ENCODE measurements around the gene ACOT9. TPM values are rescaled to one million over a fixed set of nuclear protein-coding genes. Genes with fewer than 3 reads are reported as not detected.
"Not testable (repeated sequence)": the region's sequence is repeated elsewhere in the genome, so short reads cannot be mapped to it uniquely, and the experiment has no call there.

ACOT9 gene
- total RNA-seq, 1 donor from 2014 or later: 52.7 TPM

DNA sequence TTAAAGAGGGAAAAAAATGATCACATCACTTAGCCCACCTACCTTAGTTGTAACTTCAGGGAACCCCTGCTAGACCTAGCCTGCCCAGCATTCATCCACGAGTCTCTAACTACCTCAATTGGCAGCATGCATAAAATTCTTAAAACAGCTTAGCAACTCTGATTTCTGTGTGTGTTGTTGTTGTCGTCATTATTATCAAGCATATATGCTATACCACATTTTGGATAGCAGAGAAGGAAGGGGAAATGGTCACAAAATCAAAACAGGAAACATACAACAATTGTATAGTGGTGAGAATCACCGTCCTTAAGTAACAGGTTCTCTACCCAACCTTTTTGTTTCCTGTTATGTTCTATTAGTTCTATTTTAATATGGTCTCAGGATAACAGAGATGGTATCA is 2.7 kb upstream of the ACOT9 start:
- no peak overlapping the region for H3K27ac Mint-ChIP-seq
- H2AFZ ChIP-seq (replicated peaks): no peak overlapping the region
- DNase-seq (ENCODE audit: low spot score): no peak
- TF ChIP-seq, protein P1, sequence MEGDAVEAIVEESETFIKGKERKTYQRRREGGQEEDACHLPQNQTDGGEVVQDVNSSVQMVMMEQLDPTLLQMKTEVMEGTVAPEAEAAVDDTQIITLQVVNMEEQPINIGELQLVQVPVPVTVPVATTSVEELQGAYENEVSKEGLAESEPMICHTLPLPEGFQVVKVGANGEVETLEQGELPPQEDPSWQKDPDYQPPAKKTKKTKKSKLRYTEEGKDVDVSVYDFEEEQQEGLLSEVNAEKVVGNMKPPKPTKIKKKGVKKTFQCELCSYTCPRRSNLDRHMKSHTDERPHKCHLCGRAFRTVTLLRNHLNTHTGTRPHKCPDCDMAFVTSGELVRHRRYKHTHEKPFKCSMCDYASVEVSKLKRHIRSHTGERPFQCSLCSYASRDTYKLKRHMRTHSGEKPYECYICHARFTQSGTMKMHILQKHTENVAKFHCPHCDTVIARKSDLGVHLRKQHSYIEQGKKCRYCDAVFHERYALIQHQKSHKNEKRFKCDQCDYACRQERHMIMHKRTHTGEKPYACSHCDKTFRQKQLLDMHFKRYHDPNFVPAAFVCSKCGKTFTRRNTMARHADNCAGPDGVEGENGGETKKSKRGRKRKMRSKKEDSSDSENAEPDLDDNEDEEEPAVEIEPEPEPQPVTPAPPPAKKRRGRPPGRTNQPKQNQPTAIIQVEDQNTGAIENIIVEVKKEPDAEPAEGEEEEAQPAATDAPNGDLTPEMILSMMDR (IDR thresholded peaks at IDR 0.05): no peak
- TF ChIP-seq EZH2 (IDR thresholded peaks at IDR 0.05) (no peak), EZH2phosphoT487 (IDR thresholded peaks at IDR 0.05) (no peak)
- H3K4me3 ChIP-seq: no peak overlapping the region
- no peaks in the 10 kb centered on the region for H4K20me1 ChIP-seq (ENCODE audit: low read depth)
- H3K4me1 Mint-ChIP-seq: peaks cover 6% of the 10 kb centered on the region
- H3F3A ChIP-seq (ENCODE audit: low read depth): peaks cover 10% of the 10 kb centered on the region
- no peak overlapping the region for H3K9ac ChIP-seq
- peaks cover 20% of the 10 kb centered on the region for H3K79me2 ChIP-seq (ENCODE audit: low read depth)
- no peaks in the 10 kb centered on the region for H3K36me3 Mint-ChIP-seq
- H3K36me3 ChIP-seq: no peaks in the 10 kb centered on the region
- H3K27ac ChIP-seq: no peak overlapping the region
- H3K4me2 ChIP-seq: no peak overlapping the region
- no peaks in the 10 kb centered on the region for H3K9me3 Mint-ChIP-seq
- H3K27me3 Mint-ChIP-seq (ENCODE audit: insufficient read depth, low read depth): peaks cover 2% of the 10 kb centered on the region
- no peaks in the 10 kb centered on the region for H3K27me3 ChIP-seq
- no peaks in the 10 kb centered on the region for H3K9me3 ChIP-seq (ENCODE audit: low read depth)
- no peak overlapping the region for H3K4me3 Mint-ChIP-seq
- no peaks in the 10 kb centered on the region for H3K4me1 ChIP-seq

DNA sequence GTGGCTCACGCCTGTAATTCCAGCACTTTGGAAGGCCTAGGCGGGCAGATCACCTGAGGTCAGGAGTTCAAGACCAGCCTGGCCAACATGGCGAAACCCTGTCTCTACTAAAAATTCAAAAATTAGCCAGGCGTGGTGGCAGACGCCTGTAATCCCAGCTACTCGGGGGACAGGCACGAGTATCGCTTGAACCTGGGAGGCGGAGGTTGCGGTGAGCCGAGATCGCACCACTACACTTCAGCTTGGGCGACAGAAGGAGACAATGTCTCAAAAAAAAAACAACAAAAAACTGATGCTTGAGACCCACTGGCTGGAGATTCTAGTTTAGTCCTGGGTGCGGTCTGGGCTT is 521 bp upstream of the ACOT9 start:
- Mint-ChIP-seq H3K27ac (peak overlapping the region; percentile 37), H3K4me3 (peak overlapping the region; percentile 84)
- not testable (repeated sequence) for H3K27ac ChIP-seq; H3K27me3 ChIP-seq; H3K9me3 ChIP-seq (ENCODE audit: low read depth); H3K9ac ChIP-seq; H3K4me1 ChIP-seq; H3K4me1 Mint-ChIP-seq; H4K20me1 ChIP-seq (ENCODE audit: low read depth); H3K36me3 Mint-ChIP-seq; DNase-seq (ENCODE audit: low spot score); H3K9me3 Mint-ChIP-seq; H3K27me3 Mint-ChIP-seq (ENCODE audit: insufficient read depth, low read depth); H3K36me3 ChIP-seq
- H3K4me3 ChIP-seq: peak overlapping the region; percentile 55
- H3K79me2 ChIP-seq (ENCODE audit: low read depth): peaks cover 22% of the 10 kb centered on the region
- peak overlapping the region; percentile 79 for H3K4me2 ChIP-seq
- H2AFZ ChIP-seq (replicated peaks): peak overlapping the region; percentile 55
- peaks cover 10% of the 10 kb centered on the region for H3F3A ChIP-seq (ENCODE audit: low read depth)

DNA sequence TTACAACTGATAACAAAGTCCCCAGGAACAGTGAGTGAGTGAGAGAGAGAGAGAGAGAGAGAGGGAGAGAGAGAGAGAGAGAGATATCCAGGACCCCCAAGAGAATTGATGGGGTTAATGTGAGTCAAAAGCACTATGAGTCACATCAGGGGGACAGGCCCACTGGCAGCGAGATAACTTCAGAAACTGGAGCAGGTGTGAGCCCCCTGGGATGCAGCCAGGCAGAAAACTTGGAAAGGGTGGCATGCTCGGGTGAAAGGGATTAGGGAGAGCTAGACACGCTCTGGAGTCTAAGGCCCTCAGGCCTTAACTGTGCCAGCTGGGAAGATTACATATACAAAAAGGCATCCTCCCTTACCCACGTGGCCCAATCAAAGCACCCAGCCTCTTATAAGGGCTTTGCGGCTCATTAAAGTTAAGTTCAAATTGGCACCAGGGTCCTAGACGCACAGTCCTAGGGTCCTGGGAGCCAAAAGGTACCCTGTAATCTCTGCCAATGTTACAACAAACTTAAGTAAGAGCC is 841 bp downstream of the ACOT9 start:
- Mint-ChIP-seq H3K4me3 (peak overlapping the region; percentile 87), H3K9me3 (no peaks in the 10 kb centered on the region), H3K27ac (no peak overlapping the region), H3K27me3 (ENCODE audit: insufficient read depth, low read depth) (peaks cover 2% of the 10 kb centered on the region), H3K36me3 (no peaks in the 10 kb centered on the region), H3K4me1 (peaks cover 6% of the 10 kb centered on the region)
- H3F3A ChIP-seq (ENCODE audit: low read depth): peaks cover 10% of the 10 kb centered on the region
- H3K36me3 ChIP-seq: no peaks in the 10 kb centered on the region
- no peaks in the 10 kb centered on the region for H4K20me1 ChIP-seq (ENCODE audit: low read depth)
- H3K9me3 ChIP-seq (ENCODE audit: low read depth): no peaks in the 10 kb centered on the region
- DNase-seq (ENCODE audit: low spot score): peak; percentile 36
- H3K4me2 ChIP-seq: peak overlapping the region; percentile 79
- no peaks in the 10 kb centered on the region for H3K4me1 ChIP-seq
- no peak overlapping the region for H3K27ac ChIP-seq
- peaks cover 25% of the 10 kb centered on the region for H3K79me2 ChIP-seq (ENCODE audit: low read depth)
- TF ChIP-seq EZH2phosphoT487 (IDR thresholded peaks at IDR 0.05) (no peak), EZH2 (IDR thresholded peaks at IDR 0.05) (no peak)
- TF ChIP-seq, protein P1 (IDR thresholded peaks at IDR 0.05): no peak
- no peak overlapping the region for H3K9ac ChIP-seq
- peak overlapping the region; percentile 55 for H3K4me3 ChIP-seq
- H2AFZ ChIP-seq (replicated peaks): peak overlapping the region; percentile 55
- no peaks in the 10 kb centered on the region for H3K27me3 ChIP-seq

DNA sequence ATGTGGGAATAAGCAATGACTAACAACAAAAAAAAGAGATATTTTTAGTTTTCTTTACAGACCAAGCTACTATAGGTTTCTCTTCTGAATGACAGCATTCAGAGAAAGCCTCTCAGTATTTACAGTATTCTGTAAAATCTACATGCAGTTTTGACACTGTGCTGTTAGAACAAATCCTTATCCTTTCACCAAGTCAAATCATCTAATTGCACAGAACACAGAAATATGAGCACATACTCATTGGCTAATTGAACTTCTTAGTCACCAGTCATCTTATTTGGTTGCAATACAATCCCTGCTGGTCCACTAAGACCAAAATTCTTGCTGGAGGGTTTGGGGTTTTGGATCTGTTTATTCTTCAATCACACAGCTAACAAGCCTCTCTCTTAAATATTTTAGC is 5.7 kb downstream of the ACOT9 start:
- no peaks in the 10 kb centered on the region for H3K36me3 ChIP-seq
- peaks cover 2% of the 10 kb centered on the region for H3K27me3 Mint-ChIP-seq (ENCODE audit: insufficient read depth, low read depth)
- H3F3A ChIP-seq (ENCODE audit: low read depth): no peaks in the 10 kb centered on the region
- H3K9me3 Mint-ChIP-seq: no peaks in the 10 kb centered on the region
- peaks cover 6% of the 10 kb centered on the region for H3K4me1 Mint-ChIP-seq
- DNase-seq (ENCODE audit: low spot score): no peak
- H3K27ac ChIP-seq: no peak overlapping the region
- no peak overlapping the region for H3K4me2 ChIP-seq
- H3K4me3 ChIP-seq: no peak overlapping the region
- H2AFZ ChIP-seq (replicated peaks): no peak overlapping the region
- peaks cover 27% of the 10 kb centered on the region for H3K79me2 ChIP-seq (ENCODE audit: low read depth)
- H3K4me1 ChIP-seq: no peaks in the 10 kb centered on the region
- H4K20me1 ChIP-seq (ENCODE audit: low read depth): no peaks in the 10 kb centered on the region
- no peak overlapping the region for H3K27ac Mint-ChIP-seq
- H3K27me3 ChIP-seq: no peaks in the 10 kb centered on the region
- H3K9ac ChIP-seq: no peak overlapping the region
- no peaks in the 10 kb centered on the region for H3K9me3 ChIP-seq (ENCODE audit: low read depth)
- no peaks in the 10 kb centered on the region for H3K36me3 Mint-ChIP-seq
- TF ChIP-seq EZH2phosphoT487 (IDR thresholded peaks at IDR 0.05) (no peak), EZH2 (IDR thresholded peaks at IDR 0.05) (no peak)
- TF ChIP-seq, protein P1 (IDR thresholded peaks at IDR 0.05): no peak
- H3K4me3 Mint-ChIP-seq: no peak overlapping the region
